NCI-H345 (cell line): ENCODE measurements around the gene TOP2A.
"Not testable (repeated sequence)": the region's sequence is repeated elsewhere in the genome, so short reads cannot be mapped to it uniquely, and the experiment has no call there.

ENCODE experiments used
- DNase-seq: peaks from one replicate; lab custom pipeline; 2025; lab: John Stamatoyannopoulos, UW

The TOP2A gene

DNA sequence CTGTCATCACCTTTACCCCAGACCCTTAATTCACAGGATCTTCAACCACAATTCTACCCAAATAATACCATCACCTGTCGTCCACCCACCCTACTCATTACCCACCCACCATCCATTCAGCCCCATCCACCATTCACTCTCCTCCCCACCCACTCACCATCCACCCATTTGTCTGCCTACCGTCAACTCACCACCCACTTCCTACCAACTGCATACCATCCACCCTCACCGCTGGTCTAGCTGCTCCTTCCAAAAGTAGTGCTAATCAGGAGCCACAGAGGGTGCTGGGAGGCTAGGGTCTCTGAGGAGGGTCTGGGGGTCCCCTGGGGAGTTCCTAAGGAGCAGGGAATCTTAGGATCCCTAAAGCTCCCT is 13.5 kb upstream of the TOP2A start:
- no peak for DNase-seq

GRCh38 chr17:40430272-40431230 is 12.9 kb upstream of the TOP2A start:
- DNase-seq: no peak

- no peak for DNase-seq
Observed at GRCh38 chr17:40427002-40427491, 9.4 kb upstream of the TOP2A start.

DNA sequence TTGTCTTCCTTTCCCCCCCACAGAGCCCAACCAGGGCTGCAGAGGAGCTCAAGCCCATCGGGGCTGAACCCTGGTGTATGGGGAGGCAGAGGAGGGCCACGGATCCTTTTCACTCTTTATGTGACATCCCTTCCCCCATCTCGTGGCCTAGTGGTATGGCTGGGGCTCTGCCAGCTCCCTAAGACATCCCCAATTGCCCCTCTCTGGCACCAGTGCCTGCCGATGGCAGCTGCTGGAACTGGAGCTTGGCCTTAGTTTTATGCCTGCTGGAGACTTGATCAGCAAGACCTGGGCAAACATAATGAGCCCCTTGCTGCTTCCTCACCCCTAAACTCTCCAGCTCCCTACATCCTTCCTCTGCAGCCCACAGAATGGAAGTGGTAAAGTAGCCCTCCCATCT is 8.0 kb upstream of the TOP2A start:
- DNase-seq: no peak

GRCh38 chr17:40422990-40423633 is 5.4 kb upstream of the TOP2A start:
- no peak for DNase-seq

DNA sequence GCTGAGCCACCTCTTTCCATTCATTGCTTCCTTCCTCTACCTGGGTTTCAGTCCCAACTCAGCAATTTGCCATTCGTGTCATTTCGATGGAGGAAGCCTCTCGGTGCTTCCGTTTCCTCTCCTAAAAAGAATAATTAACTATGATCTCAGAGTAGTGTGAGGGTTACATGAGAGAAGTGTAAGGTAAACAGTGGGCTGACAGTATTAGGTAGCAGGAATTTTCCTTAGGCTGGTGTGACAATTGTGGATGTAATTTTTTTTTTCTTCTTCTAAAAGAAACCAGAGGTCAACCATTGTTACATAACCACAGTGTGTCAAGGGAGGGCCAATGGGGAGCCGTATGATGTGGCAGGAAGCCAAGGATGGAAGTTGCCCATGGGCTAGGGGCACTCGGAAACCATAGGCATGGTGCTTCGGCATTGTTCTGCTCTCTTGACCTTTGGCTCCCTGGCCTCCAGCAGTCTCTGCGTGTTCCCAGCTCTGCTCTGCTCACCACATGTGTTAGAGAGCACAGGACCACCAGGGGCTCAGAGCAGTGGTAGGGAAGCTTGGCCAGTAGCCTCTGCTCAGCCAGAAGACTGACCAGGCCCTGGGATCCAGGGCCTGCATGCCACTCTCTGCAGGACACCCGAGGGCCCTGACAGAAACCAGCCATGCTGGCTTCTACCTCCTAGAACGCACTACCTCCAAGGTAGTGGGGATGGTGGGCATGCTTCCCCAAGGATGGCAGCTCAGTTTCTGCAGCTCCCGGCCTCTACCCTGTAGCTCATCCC is 2.0 kb upstream of the TOP2A start:
- DNase-seq: peak; percentile 46

DNA sequence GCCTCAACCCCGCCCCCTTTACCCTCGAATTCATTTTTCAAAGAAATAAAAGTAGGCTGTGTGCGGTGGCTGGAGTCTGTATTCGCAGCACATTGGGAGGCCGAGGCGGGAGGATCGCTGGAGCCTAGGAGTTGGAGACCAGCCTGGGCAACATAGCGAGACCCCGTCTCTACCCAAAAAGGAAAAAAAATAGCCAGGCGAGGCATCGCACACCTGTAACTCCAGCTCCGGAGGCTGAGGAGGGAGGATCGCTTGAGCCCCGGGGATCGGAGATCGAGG is 671 bp upstream of the TOP2A start:
- DNase-seq: no peak

DNA sequence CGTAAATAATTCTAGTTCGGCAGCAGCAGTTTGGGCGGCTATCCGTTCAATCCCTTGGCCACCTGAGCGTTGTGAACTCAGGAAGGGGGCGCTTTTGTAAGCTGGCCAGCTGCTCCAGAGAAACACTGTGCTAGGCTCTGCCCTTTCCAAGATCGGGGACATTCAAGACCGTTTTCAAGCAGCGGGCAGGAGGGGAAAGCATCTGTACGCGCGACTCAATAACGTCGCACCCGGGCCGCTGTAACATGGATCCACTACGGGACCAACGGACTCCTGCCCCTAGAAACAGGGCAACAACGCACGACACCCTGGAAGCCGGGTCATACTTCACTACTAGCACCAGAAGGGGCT is 463 bp downstream of the TOP2A start:
- peak; percentile 20 for DNase-seq

DNA sequence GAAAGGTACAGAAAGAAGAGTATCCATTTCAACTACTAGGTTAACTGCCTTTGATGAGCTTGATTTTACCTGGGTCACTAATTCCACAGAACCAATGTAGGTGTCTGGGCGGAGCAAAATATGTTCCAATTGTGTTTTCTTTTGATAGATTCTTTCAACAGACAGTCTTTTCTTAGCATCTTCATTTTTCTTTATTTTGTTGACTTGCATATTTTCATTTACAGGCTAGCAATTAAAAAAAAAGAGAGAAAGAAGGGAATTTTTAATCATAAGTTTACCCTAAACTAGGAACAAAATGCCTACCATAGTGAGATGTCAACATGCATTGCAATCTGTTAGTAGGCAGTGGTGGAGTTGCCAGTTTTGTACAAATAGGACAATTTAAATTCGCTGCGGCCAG is 1.0 kb downstream of the TOP2A start:
- DNase-seq: no peak

GRCh38 chr17:40415390-40415789 is 2.3 kb downstream of the TOP2A start:
- peak; percentile 6 for DNase-seq

DNA sequence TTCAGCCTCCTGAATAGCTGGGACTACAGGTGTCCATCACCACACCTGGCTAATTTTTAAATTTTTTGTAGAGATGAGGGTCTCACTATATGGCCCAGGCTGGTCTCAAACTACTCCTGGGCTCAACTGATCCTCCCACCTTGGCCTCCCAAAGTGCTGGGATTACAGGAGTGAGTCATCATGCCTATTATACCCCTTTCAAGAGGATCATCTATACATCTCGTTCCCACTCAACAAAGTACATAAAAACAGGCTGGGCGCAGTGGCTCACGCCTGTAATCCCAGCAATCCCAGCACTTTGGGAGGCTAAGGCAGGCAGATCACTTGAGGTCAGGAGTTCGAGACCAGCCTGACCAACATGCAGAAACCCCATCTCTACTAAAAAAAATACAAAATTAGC is 3.4 kb downstream of the TOP2A start:
- peak; percentile 5 for DNase-seq

DNA sequence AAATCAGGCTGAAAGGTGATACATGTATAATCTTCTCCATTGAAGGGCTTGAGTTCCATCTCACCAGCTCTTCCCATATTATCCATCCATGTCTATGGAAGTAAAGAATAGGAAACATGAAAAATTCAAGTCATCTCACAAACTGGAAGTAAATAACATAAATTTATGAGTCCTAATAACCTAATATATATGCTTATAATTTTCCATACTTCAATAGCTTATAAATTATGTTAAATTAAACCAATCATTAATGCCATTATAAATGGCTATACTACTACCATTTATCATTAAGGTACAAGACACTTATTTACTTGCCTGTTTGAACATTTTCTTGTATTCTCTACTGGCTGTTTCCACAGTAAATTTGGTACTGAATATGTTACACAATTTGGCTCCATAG is 4.8 kb downstream of the TOP2A start:
- DNase-seq: no peak

DNA sequence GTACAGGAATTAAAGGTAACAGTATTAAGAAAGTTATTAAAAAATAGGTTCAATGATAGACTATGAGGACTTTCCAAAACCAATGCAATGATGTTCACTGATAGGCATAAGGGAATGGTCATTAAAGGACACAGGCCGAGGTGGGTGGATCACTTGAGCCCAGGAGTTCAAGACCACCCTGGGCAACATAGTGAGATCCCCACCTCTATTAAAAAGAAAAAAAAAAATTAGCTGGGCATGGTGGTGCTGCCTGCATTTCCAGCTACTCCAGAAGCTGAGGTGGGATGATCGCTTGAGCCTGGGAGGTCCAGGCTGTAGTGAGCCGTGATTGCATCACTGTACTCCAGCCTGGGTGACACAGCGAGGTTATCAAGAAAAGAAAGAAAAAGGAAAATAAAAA is 5.9 kb downstream of the TOP2A start:
- DNase-seq: no peak

- DNase-seq: no peak
Observed at GRCh38 chr17:40410082-40410481, 7.6 kb downstream of the TOP2A start.

DNA sequence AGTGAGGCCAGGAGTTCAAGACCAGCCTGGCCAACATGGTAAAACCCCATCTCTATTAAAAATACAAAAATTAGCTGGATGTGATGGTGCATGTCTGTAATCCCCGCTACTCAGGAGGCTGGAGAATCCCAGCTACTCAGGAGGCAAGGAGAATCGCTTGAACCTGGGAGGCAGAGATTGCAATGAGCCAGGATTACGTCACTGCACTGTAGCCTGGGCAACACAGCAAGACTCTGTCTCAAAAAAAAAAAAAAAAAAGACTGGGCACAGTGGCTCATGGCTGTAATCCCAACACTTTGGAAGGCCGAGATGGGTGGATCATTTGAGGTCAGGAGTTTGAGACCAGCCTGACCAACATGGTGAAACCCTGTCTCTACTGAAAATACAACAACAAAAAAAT is 8.2 kb downstream of the TOP2A start:
- DNase-seq: not testable (repeated sequence)

- no peak for DNase-seq
Observed at GRCh38 chr17:40407460-40407859, 10.2 kb downstream of the TOP2A start.

DNA sequence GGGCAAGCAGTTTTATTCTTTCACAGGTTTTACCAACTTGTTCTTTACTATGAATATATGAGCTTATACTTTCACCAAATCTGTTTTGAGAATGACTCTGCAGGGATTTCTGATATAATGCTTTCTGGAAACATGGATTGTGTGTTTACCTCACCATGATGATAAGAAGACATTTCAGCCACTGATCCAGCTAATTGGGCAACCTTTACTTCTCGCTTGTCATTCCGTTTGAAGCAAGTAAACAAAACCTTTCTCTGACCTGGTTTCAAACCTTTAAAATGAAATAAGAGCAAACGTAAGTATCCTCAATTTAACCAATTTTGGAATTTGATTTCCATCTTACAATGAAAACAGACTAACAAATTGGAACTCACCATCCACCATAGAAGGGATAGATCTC is 13.7 kb downstream of the TOP2A start:
- no peak for DNase-seq

GRCh38 chr17:40402668-40403067 is 15.0 kb downstream of the TOP2A start:
- DNase-seq: no peak

- peak; percentile 32 for DNase-seq
Observed at GRCh38 chr17:40399185-40399584, 18.5 kb downstream of the TOP2A start.

DNA sequence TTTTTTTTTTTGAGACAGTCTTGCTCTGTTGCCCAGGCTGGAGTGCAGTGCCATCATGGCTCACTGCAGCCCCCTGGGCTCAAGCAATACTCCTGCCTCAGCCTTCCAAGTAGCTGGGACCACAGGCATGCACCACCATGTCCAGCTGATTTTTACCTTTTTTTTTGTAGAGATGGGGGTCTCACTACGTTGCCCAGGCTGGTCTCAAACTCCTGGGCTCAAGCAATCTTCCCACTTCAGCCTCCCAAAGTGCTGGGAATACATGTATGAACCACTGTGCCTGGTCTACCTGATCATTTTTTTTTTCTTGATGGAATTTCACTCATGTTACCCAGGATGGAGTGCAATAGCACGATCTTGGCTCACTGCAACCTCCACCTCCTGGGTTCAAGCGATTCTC is 31.1 kb downstream of the TOP2A start:
- DNase-seq: not testable (repeated sequence)

DNA sequence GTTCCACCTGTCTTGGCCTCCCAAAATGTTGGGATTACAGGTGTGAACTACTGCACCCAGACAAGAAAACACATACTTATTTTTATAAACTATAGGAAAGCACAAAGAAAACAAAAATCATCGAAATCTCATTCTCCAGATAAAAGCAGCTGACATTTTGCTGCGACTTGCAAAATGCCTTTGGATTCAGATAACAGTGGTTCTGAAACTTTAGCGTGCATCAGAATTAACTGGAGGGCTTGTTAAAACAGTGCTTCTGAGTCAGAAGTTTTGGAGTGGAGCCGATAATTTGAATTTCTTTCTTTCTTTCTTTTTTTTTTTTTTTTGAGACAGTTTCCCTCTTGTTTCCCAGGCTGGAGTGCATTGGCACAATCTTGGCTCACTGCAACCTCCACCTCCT is 35.4 kb downstream of the TOP2A start:
- DNase-seq: no peak

DNA sequence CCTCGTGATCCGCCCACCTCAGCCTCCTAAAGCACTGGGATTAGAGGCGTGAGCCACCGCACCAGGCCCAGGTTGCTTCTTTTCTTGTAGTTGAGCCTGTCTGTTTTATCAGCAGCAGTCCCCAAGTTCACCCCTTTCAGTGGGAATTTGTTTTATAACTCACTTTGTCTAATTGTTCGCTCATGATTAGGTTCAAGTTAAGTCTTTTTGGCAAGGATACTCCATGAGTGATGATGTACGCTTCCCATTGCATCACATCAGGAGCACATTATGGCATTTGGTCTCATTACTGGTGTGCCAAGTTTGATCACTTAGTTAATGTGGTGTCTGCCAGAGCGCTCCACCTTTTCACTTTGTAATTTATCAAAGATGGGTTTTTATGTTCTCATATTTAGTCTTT is 38.7 kb downstream of the TOP2A start:
- no peak for DNase-seq

- no peak for DNase-seq
Observed at GRCh38 chr17:40377832-40378231, 39.9 kb downstream of the TOP2A start.
